H4 (cell line): Measurements from ENCODE around the gene MOB1A. TPM values are rescaled to one million over a fixed set of nuclear protein-coding genes. Genes with fewer than 3 reads are reported as not detected.

Source experiments
- DNase-seq: peaks from one replicate; pipeline ENCODE4 v3.0.0-alpha.2; 2015; ENCODE audit warnings: low spot score
- total RNA-seq: library from RNA; depleted of rRNA; stranded (reverse); fragments of >200 nt; shearing (Covaris generic); gene quantifications from 2 replicates; pipeline ENCODE4 v1.2.3, GENCODE V29; 2014; rRNA removed

Gene MOB1A
- total RNA-seq, 1 experiment from 2014 or later: 147 TPM

- no peak for DNase-seq
These were observed 74.9 kb downstream of the MOB1A start for GRCh38 chr2:74103763-74104162.

Other genes with a start within 250 kb of the MOB1A start
- 4.7 and 4.9 TPM in 2 replicates for gene TET3, start 194.0 kb downstream of the MOB1A start, total RNA-seq
- gene BOLA3, start 31.0 kb downstream of the MOB1A start, total RNA-seq: 144 and 202 TPM in 2 replicates
- 257 and 261 TPM in 2 replicates for gene MTHFD2, start 19.7 kb upstream of the MOB1A start, total RNA-seq
- 0.02 and 0.23 TPM in 2 replicates for gene SLC4A5, start 164.5 kb upstream of the MOB1A start, total RNA-seq
- 55.1 and 67.2 TPM in 2 replicates for gene DCTN1, start 201.4 kb upstream of the MOB1A start, total RNA-seq
- 0.53 and 0.70 TPM in 2 replicates for gene C2orf81, start 242.7 kb upstream of the MOB1A start, total RNA-seq
- gene WDR54, start 242.9 kb upstream of the MOB1A start, total RNA-seq: 32.6 and 43.4 TPM in 2 replicates